Measurements from ENCODE around the gene STMN3.

The STMN3 gene

DNA sequence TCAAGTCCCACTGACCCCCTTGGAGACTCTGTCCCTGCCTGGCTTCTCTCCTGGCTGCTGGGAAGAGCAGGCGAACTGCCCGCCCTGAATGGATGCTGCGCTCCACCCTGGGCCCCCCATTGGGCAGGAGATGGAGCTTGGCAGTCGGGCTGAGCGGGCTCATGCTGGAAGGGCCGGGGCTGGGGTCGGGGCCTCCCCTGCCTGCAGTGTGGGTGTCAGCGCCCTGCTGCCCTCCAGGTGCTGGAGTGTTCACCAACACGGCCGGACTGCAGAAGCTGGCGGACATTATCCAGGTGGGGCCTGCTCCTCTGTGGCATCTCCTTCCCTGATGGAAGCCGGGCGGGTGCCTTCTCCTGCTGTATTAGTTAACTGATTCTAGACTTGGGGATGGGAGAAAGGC lies 27.2 kb upstream of the STMN3 start:
- no peak overlapping the region for H3K4me3 ChIP-seq (ENCODE audit: low read depth, low read length)
- TF ChIP-seq, protein P1, sequence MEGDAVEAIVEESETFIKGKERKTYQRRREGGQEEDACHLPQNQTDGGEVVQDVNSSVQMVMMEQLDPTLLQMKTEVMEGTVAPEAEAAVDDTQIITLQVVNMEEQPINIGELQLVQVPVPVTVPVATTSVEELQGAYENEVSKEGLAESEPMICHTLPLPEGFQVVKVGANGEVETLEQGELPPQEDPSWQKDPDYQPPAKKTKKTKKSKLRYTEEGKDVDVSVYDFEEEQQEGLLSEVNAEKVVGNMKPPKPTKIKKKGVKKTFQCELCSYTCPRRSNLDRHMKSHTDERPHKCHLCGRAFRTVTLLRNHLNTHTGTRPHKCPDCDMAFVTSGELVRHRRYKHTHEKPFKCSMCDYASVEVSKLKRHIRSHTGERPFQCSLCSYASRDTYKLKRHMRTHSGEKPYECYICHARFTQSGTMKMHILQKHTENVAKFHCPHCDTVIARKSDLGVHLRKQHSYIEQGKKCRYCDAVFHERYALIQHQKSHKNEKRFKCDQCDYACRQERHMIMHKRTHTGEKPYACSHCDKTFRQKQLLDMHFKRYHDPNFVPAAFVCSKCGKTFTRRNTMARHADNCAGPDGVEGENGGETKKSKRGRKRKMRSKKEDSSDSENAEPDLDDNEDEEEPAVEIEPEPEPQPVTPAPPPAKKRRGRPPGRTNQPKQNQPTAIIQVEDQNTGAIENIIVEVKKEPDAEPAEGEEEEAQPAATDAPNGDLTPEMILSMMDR (conservative IDR thresholded peaks at IDR 0.05; ENCODE audit: low read depth, low read length): no peak
- DNase-seq (ENCODE audit: low read depth): no peak

DNA sequence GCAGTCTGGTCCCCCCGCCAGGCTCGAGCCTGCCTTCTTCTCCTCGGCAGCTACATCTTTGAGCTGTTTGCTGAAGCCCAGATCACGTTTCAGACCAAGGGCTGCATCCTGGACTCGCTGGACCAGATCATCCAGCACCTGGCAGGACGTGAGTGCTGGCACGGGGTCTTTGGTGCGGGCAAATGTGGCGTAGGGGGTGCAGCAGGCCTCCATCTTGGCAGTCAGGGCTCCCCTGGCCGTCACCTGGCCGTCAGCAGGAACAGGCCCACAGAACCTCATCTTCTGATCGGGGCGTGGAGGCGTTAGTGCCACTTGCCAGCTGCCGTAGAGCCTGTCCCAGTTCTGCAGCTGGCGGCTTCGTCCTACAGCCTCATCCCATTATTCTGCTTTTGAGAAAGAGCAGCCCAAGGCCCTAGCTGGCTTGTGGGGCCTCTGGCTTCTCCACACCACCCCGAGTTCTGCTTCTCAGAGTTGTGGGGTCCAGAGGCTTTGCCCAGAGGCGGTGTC lies 26.6 kb upstream of the STMN3 start:
- TF ChIP-seq, protein P1 (conservative IDR thresholded peaks at IDR 0.05; ENCODE audit: low read depth, low read length): no peak
- H3K4me3 ChIP-seq (ENCODE audit: low read depth, low read length): no peak overlapping the region
- no peak for DNase-seq (ENCODE audit: low read depth)

DNA sequence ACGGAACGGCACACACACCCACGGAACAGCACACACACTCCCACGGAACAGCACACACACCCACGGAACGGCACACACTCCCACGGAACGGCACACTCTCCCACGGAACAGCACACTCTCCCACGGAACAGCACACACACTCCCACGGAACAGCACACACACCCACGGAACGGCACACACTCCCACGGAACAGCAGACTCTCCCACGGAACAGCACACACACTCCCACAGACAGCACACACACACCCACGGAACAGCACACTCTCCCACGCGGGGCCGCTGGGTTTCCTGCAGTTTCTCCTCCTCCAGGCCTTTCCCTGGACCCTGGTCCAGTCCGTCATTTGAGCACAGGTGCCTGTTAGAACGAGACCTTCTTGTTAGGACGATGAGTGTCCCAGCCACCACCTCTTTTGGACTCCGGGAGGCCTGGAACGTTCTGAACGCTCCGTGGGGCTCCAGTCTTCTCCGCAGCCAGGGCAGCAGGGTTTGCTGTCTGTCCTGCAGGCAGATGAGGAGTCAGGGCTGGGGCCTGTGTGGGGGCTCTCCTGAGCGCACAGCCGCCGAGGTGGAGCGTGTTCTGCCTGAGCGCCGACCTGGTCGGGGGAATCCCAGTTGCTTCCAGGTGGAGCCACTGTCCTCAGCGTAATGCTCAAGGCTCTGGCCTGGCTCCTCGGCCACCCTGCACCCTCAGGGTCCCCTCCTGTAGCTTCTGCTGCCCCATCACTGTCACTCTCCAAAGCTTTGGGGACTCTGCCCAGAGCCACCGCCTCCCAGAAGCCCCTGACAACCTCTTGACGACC lies 25.6 kb upstream of the STMN3 start:
- TF ChIP-seq, protein P1 (conservative IDR thresholded peaks at IDR 0.05; ENCODE audit: low read depth, low read length): no peak
- no peak for DNase-seq (ENCODE audit: low read depth)
- no peak overlapping the region for H3K4me3 ChIP-seq (ENCODE audit: low read depth, low read length)

DNA sequence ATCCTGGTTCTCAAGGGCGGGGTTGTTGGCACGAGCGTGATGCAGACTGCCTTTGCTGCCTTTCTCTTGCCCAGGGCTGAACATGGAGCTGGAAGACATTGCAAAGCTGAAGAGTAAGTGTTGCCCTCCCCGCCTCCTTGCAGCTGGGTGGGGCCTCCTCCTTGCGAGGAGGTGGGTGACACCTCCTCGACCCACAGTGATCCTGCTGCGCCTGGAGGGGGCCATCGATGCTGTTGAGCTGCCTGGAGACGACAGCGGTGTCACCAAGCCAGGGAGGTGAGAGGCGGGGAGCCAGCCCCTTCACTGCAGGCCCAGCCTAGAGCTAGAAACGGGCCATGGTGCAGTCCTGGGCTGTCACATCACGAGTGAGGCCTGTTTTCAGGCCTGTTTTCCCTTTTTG lies 24.8 kb upstream of the STMN3 start:
- no peak overlapping the region for H3K4me3 ChIP-seq (ENCODE audit: low read depth, low read length)
- TF ChIP-seq, protein P1 (conservative IDR thresholded peaks at IDR 0.05; ENCODE audit: low read depth, low read length): no peak
- no peak for DNase-seq (ENCODE audit: low read depth)

DNA sequence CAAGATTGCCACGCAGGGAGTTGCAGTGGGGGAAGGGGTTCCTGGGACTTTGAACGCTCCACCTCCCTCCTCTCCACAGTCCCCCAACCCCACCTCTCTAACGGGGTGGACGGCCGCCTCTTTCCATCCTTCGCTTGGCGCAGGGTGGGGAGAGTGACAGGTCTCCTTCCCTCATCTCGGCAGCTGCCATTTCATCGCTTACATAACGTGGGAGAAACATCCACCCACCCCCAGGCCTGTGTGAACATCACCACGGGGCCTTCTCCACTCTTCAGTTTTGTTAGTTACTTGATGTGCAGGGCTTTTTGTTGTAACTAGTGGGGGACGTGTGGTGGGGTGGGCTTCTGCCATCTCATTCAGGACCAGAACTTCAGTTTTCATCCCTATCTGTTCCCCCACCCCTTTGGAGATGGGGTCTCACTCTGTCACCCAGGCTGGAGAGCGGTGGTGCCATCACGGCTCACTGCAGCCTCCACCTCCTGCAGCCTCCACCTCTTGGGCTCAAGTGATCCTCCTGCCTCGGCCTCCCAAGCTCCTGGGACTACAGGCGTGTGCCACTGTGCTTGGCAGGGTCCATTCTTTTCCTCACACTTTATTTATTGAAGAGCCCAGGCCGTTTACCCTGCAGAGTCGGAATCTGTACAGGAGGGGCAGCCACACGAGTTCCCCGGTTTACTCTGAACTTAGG lies 22.6 kb upstream of the STMN3 start:
- TF ChIP-seq, protein P1 (conservative IDR thresholded peaks at IDR 0.05; ENCODE audit: low read depth, low read length): no peak
- no peak for DNase-seq (ENCODE audit: low read depth)
- no peak overlapping the region for H3K4me3 ChIP-seq (ENCODE audit: low read depth, low read length)

DNA sequence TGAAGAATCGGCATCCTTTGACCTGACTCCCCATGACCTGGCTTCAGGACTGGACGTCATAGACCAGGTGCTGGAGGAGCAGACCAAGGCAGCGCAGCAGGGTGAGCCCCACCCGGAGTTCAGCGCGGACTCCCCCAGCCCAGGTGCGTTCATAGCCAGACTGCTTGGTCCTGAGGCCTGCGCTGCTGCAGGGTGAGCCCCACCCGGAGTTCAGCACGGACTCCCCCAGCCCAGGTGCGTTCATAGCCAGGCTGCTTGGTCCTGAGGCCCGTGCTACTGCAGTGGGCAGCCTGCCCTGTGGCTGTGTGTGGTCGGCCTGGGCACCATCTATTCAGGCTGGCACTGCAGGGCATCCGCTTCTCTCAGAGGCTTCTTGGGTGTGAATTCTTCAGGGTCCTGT lies 20.7 kb upstream of the STMN3 start:
- TF ChIP-seq, protein P1 (conservative IDR thresholded peaks at IDR 0.05; ENCODE audit: low read depth, low read length): no peak
- no peak for DNase-seq (ENCODE audit: low read depth)
- no peak overlapping the region for H3K4me3 ChIP-seq (ENCODE audit: low read depth, low read length)
